Vagina (tissue), 2 donors: ENCODE data around the gene SLC6A6.

Source experiments
- POLR2A ChIP-seq, 2 donors: fragments of 450-650 bp; IDR thresholded peaks; one replicate each; pipeline ENCODE4 v1.6.1; 2017; ENCODE audit warnings: antibody characterized with exemption in 2 of 2, mild to moderate bottlenecking in 2 of 2, moderate library complexity in 2 of 2
- POLR2AphosphoS5 ChIP-seq, 2 donors: sonication (generic); formaldehyde crosslinking; IDR thresholded peaks; one replicate each; pipeline ENCODE4 v1.9.0; 2017; ENCODE audit warnings: antibody characterized with exemption in 2 of 2, mild to moderate bottlenecking in 2 of 2, low read depth in 1 of 2; ENCODE audit not compliant: insufficient read depth in 1 of 2
- TF ChIP-seq, protein P1 (sequence below), 3 experiments: fragments of 450-650 bp in 2 of 3; fragments of 200-600 bp in 1 of 3; sonication (generic) in 1 of 3; IDR thresholded peaks; one replicate each; pipeline ENCODE4 v1.5.1; 2017 to 2019; ENCODE audit warnings: antibody characterized with exemption in 3 of 3, mild to moderate bottlenecking in 2 of 3, moderate library complexity in 2 of 3

DNA sequence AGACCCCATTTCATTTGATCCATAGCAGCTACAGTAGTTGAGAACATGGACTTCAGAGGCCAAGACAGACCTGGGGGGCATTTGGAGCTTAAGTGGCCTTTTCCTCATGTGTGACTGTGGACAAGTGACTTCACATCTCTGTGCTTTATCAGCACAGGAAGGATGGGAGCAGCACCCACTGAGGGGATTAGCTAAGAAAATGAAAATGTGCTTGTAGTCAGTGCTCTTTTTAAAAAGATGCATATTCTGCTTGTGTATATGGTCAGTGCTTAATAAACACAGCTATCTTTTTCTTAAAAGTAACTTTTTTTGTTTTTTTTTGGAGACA, 34.5 kb downstream of the SLC6A6 start:
- TF ChIP-seq, protein P1, sequence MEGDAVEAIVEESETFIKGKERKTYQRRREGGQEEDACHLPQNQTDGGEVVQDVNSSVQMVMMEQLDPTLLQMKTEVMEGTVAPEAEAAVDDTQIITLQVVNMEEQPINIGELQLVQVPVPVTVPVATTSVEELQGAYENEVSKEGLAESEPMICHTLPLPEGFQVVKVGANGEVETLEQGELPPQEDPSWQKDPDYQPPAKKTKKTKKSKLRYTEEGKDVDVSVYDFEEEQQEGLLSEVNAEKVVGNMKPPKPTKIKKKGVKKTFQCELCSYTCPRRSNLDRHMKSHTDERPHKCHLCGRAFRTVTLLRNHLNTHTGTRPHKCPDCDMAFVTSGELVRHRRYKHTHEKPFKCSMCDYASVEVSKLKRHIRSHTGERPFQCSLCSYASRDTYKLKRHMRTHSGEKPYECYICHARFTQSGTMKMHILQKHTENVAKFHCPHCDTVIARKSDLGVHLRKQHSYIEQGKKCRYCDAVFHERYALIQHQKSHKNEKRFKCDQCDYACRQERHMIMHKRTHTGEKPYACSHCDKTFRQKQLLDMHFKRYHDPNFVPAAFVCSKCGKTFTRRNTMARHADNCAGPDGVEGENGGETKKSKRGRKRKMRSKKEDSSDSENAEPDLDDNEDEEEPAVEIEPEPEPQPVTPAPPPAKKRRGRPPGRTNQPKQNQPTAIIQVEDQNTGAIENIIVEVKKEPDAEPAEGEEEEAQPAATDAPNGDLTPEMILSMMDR (IDR thresholded peaks at IDR 0.05): no peak
- TF ChIP-seq POLR2A (IDR thresholded peaks at IDR 0.05) (no peak), POLR2AphosphoS5 (IDR thresholded peaks at IDR 0.05; ENCODE audit: insufficient read depth in 1 of 2, low read depth in 1 of 2) (no peak)
